PC-9 (cell line): ENCODE results near the gene MYO3B. TPM values are rescaled to one million over a fixed set of nuclear protein-coding genes. Genes with fewer than 3 reads are reported as not detected.

ENCODE experiments used
- BruUV-seq: library from RNA; stranded (reverse); fragments of 400-500 nt; replicated peaks from 2 replicates; lab custom pipeline; 2021; lab: Mats Ljungman, UMichigan
- CTCF ChIA-PET: fragments of 300-600 bp; sonication (Branson Sonifier 250); formaldehyde crosslinking; loops from one replicate; lab custom pipeline; 2022; ENCODE audit warnings: antibody characterized with exemption; lab: Charles Lee
- POLR2A ChIA-PET: fragments of 300-600 bp; sonication (Branson Sonifier 250); formaldehyde crosslinking; loops from one replicate; lab custom pipeline; 2022; ENCODE audit warnings: antibody characterized with exemption; ENCODE audit not compliant: unreplicated experiment; lab: Charles Lee
- DNase-seq, 2 experiments: peaks; one replicate each; pipeline versions ENCODE4 v3.0.0 to v3.0.0-alpha.2; 2015 to 2022; ENCODE audit warnings: mixed read lengths in 1 of 2
- H2AFZ ChIP-seq: fragments of 200-600 bp; sonication (generic); 2 replicates; pipeline ENCODE4 v1.8.1; 2017; ENCODE audit warnings: antibody characterized with exemption
- H3F3A ChIP-seq: fragments of 200-600 bp; sonication (generic); 2 replicates; pipeline ENCODE4 v1.8.1; 2017; ENCODE audit warnings: antibody characterized with exemption, mild to moderate bottlenecking, low read depth; ENCODE audit not compliant: insufficient read depth
- H3K27ac ChIP-seq: fragments of 200-600 bp; sonication (generic); 2 replicates; pipeline ENCODE4 v1.6.1; 2016; ENCODE audit warnings: mixed run types
- H3K27me3 ChIP-seq: fragments of 200-600 bp; sonication (generic); 2 replicates; pipeline ENCODE4 v1.6.1; 2016; ENCODE audit warnings: low read depth, mixed run types; ENCODE audit not compliant: insufficient read depth
- H3K36me3 ChIP-seq: fragments of 200-600 bp; sonication (generic); 2 replicates; pipeline ENCODE4 v1.6.1; 2016; ENCODE audit warnings: low read depth, mixed run types
- H3K4me1 ChIP-seq: fragments of 200-600 bp; sonication (generic); replicated peaks from 2 replicates; pipeline ENCODE4 v1.6.1; 2016; ENCODE audit warnings: mixed run types; ENCODE audit not compliant: insufficient read depth
- H3K4me2 ChIP-seq: fragments of 200-600 bp; sonication (generic); 2 replicates; pipeline ENCODE4 v1.6.1; 2017; ENCODE audit warnings: mixed run types
- H3K4me3 ChIP-seq: fragments of 200-600 bp; sonication (generic); 2 replicates; pipeline ENCODE4 v1.6.1; 2016; ENCODE audit warnings: mixed run types
- H3K79me2 ChIP-seq: fragments of 200-600 bp; sonication (generic); 2 replicates; pipeline ENCODE4 v1.6.1; 2017; ENCODE audit warnings: low read depth, mixed run types
- H3K9me2 ChIP-seq: fragments of 200-600 bp; sonication (generic); 2 replicates; pipeline ENCODE4 v1.8.1; 2017; ENCODE audit warnings: mild to moderate bottlenecking; ENCODE audit not compliant: insufficient read depth
- H3K9me3 ChIP-seq: fragments of 200-600 bp; sonication (generic); 2 replicates; pipeline ENCODE4 v1.8.1; 2016; ENCODE audit warnings: low read depth; ENCODE audit not compliant: insufficient read depth
- H4K20me1 ChIP-seq: fragments of 200-600 bp; sonication (generic); 2 replicates; pipeline ENCODE4 v1.8.1; 2017; ENCODE audit not compliant: insufficient read depth
- EZH2 ChIP-seq: fragments of 200-600 bp; sonication (generic); IDR thresholded peaks from 2 replicates; pipeline ENCODE4 v1.8.0; 2017; ENCODE audit warnings: antibody characterized with exemption, low read depth
- intact Hi-C: fragments of 100-400 bp; cut with micrococcal nuclease; formaldehyde crosslinking; loops from one replicate; pipeline ENCODE4 v1.10.0; 2022; ENCODE audit not compliant: unreplicated experiment
- total RNA-seq: library from RNA; stranded (reverse); gene quantifications from 2 replicates; pipeline ENCODE4 v1.2.3, GENCODE V29; 2021
- TF ChIP-seq, protein P1 (sequence below): fragments of 200-600 bp; sonication (generic); conservative IDR thresholded peaks from 2 replicates; pipeline ENCODE4 v1.6.1; 2017; ENCODE audit warnings: mixed run types, antibody characterized with exemption, mild to moderate bottlenecking, moderate library complexity

The MYO3B gene
- total RNA-seq, 1 experiment from 2014 or later = 5.3 TPM

DNA sequence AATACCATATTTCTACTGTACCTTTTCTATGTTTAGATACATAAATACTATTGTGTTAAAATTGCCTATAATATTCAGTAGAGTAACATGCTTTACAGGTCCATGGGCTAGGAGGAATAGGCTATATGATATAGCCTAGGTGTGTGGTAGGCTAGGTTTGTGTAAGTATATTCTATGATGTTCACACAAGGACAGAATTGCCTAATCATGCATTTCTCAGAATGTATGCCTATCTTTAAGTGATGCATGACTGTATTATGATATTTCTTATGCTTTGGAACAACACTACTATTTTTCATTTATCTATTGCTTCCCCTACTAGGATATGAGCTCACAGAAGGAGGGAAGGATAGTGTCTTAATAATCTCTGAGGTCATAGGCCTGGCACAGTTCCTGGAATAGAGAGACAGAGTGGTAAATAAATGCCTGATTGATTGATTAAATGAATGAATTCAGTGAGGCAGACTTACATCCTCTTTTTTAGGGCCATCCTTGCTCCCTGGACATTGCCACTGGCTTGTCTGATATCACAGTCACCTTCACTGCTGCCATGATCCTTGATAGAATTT, 121.0 kb downstream of the MYO3B start:
- CTCF ChIA-PET = no interaction called here
- no TSS peak for BruUV-seq

DNA sequence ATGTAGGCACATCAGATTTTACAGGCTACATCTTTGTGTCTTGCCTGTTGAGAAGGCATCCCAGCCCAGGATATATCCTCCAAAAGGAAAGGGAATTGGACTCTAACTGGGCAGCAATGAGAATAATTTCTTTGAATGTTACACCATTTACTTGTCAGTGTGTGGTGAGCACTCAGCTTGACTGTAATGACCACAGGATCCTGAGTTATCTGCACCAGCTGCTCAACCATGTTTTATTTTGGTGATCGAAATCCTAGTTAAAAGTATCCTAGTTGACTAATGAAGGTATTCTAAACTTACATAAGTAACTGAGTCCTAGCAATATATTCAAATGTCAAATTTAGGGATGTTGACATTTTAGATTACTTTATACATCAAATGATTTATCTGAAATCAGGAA, 123.0 kb downstream of the MYO3B start:
- TF ChIP-seq, protein P1, sequence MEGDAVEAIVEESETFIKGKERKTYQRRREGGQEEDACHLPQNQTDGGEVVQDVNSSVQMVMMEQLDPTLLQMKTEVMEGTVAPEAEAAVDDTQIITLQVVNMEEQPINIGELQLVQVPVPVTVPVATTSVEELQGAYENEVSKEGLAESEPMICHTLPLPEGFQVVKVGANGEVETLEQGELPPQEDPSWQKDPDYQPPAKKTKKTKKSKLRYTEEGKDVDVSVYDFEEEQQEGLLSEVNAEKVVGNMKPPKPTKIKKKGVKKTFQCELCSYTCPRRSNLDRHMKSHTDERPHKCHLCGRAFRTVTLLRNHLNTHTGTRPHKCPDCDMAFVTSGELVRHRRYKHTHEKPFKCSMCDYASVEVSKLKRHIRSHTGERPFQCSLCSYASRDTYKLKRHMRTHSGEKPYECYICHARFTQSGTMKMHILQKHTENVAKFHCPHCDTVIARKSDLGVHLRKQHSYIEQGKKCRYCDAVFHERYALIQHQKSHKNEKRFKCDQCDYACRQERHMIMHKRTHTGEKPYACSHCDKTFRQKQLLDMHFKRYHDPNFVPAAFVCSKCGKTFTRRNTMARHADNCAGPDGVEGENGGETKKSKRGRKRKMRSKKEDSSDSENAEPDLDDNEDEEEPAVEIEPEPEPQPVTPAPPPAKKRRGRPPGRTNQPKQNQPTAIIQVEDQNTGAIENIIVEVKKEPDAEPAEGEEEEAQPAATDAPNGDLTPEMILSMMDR = no peak
- no peak for TF ChIP-seq EZH2
- CTCF ChIA-PET = no interaction called here
- no TSS peak for BruUV-seq

More for the DNA sequence above, 121.0 kb downstream of the MYO3B start:
- Histone ChIP-seq H3K36me3 (no peaks in the 10 kb centered on the region), H2AFZ (no peak overlapping the region), H3K79me2 (no peaks in the 10 kb centered on the region), H3K27me3 (no peaks in the 10 kb centered on the region), H3K9me2 (no peaks in the 10 kb centered on the region; the same call in 1 of the 2 replicates), H3K4me3 (no peak overlapping the region), H3F3A (no peaks in the 10 kb centered on the region), H4K20me1 (no peaks in the 10 kb centered on the region), H3K9me3 (peaks cover 9% of the 10 kb centered on the region), H3K27ac (no peak overlapping the region), H3K4me1 (no peaks in the 10 kb centered on the region), H3K4me2 (no peak overlapping the region)
- intact Hi-C loops = no loop called here
- POLR2A ChIA-PET = no interaction called here
- TF ChIP-seq, protein P1 = no peak
- no peak for TF ChIP-seq EZH2
- DNase-seq = no peak

DNA sequence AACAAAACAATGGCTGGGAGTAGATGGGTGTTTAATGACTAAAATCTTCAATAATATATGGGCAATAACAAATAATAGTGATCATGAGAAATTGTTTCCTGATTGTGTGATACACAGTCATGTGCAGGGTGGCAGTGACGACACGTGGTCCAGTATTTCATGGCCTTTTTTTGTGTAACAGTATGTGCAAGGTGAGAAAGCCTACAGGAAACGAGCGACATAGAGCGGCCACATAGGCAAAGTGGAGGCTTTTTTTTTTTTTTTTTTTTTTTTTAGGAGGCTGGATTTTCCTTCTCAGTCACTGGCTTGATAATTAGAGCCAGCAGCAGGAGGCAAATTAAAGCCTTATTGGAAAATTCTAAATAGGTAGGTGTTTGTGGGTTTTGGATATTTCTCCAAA, 123.7 kb downstream of the MYO3B start:
- intact Hi-C loops = no loop called here
- Histone ChIP-seq H3K27me3 (no peaks in the 10 kb centered on the region), H3K4me2 (no peak overlapping the region), H2AFZ (no peak overlapping the region), H3K36me3 (no peaks in the 10 kb centered on the region), H4K20me1 (no peaks in the 10 kb centered on the region), H3F3A (no peaks in the 10 kb centered on the region), H3K9me2 (no peaks in the 10 kb centered on the region; the same call in 1 of the 2 replicates), H3K9me3 (no peaks in the 10 kb centered on the region), H3K4me1 (no peaks in the 10 kb centered on the region), H3K4me3 (no peak overlapping the region), H3K79me2 (no peaks in the 10 kb centered on the region), H3K27ac (no peak overlapping the region)
- DNase-seq = no peak
- BruUV-seq = no TSS peak
- CTCF ChIA-PET = no interaction called here
- TF ChIP-seq, protein P1 = no peak
- no peak for TF ChIP-seq EZH2
- POLR2A ChIA-PET = no interaction called here

More for the DNA sequence above, 123.0 kb downstream of the MYO3B start:
- DNase-seq = no peak
- H4K20me1 ChIP-seq = no peaks in the 10 kb centered on the region
- intact Hi-C loops = no loop called here
- peaks cover 5% of the 10 kb centered on the region for H3K9me3 ChIP-seq
- H3F3A ChIP-seq = no peaks in the 10 kb centered on the region
- H3K4me3 ChIP-seq = no peak overlapping the region
- H3K27me3 ChIP-seq = no peaks in the 10 kb centered on the region
- no peaks in the 10 kb centered on the region; the same call in 1 of the 2 replicates for H3K9me2 ChIP-seq
- no peak overlapping the region for H3K27ac ChIP-seq
- H3K4me2 ChIP-seq = no peak overlapping the region
- H3K79me2 ChIP-seq = no peaks in the 10 kb centered on the region
- no peaks in the 10 kb centered on the region for H3K36me3 ChIP-seq
- H2AFZ ChIP-seq = no peak overlapping the region
- POLR2A ChIA-PET = no interaction called here
- no peaks in the 10 kb centered on the region for H3K4me1 ChIP-seq
